Esophagus squamous epithelium (tissue), 5 donors: ENCODE measurements around the gene ZNF566. TPM values are rescaled to one million over a fixed set of nuclear protein-coding genes. Genes with fewer than 3 reads are reported as not detected.

Experiments used
- DNase-seq: peaks from one replicate; lab custom pipeline; 2025; lab: John Stamatoyannopoulos, UW
- H3K27ac ChIP-seq, 4 donors: fragments of 200-600 bp; sonication (generic); one replicate each; pipeline ENCODE4 v1.5.1; 2016 to 2019; ENCODE audit warnings: mild to moderate bottlenecking in 1 of 4
- H3K27me3 ChIP-seq, 4 donors: fragments of 200-600 bp; sonication (generic); 1 replicate in 3 of 4; 2 replicates in 1 of 4; pipeline versions ENCODE4 v1.5.1 to v1.6.0; 2017 to 2021; ENCODE audit warnings: antibody characterized with exemption in 1 of 4
- H3K36me3 ChIP-seq, 3 donors: fragments of 200-600 bp; sonication (generic); one replicate each; pipeline ENCODE4 v1.5.1; 2016 to 2019
- H3K4me1 ChIP-seq, 3 donors: fragments of 200-600 bp; sonication (generic); one replicate each; pipeline ENCODE4 v1.5.1; 2017 to 2019
- H3K4me3 ChIP-seq, 4 donors: fragments of 200-600 bp; sonication (generic); 1 replicate in 3 of 4; 2 replicates in 1 of 4; pipeline ENCODE4 v1.5.1; 2016 to 2019; ENCODE audit warnings: mild to moderate bottlenecking in 2 of 4, moderate library complexity in 1 of 4
- H3K9me3 ChIP-seq, 3 donors: fragments of 200-600 bp; sonication (generic); one replicate each; pipeline ENCODE4 v1.5.1; 2016 to 2019
- POLR2A ChIP-seq, 4 donors: fragments of 450-650 bp; IDR thresholded peaks; one replicate each; pipeline ENCODE4 v1.6.1; 2017; ENCODE audit warnings: antibody characterized with exemption in 4 of 4, mild to moderate bottlenecking in 4 of 4, moderate library complexity in 3 of 4
- WGBS, 2 donors: methylation state at CpG; one replicate each; pipeline ENCODE4 v1.1.5; 2018; 5-methylcytosine and 5-hydroxymethylcytosine counted together
- intact Hi-C: fragments of 100-400 bp; cut with DNase I; formaldehyde crosslinking; loops from one replicate; pipeline ENCODE4 v1.15.0; 2022
- total RNA-seq, 4 donors: library from RNA; depleted of rRNA; stranded (reverse); fragments of >200 nt; gene quantifications; one replicate each; pipeline ENCODE4 v1.1.0, GENCODE V29; 2016
- TF ChIP-seq, protein P1 (sequence below), 6 experiments: fragments of 450-650 bp in 4 of 6; fragments of 200-600 bp in 2 of 6; sonication (generic) in 2 of 6; IDR thresholded peaks; one replicate each; pipeline ENCODE4 v1.5.1; 2016 to 2019; ENCODE audit warnings: antibody characterized with exemption in 6 of 6, mild to moderate bottlenecking in 4 of 6, moderate library complexity in 4 of 6
- donor health status: DM: yes; HTN: yes; CAD: no.

ZNF566 gene
- total RNA-seq, 4 donors from 2014 or later = 4.5 to 13.0 (median 7.4) TPM

DNA sequence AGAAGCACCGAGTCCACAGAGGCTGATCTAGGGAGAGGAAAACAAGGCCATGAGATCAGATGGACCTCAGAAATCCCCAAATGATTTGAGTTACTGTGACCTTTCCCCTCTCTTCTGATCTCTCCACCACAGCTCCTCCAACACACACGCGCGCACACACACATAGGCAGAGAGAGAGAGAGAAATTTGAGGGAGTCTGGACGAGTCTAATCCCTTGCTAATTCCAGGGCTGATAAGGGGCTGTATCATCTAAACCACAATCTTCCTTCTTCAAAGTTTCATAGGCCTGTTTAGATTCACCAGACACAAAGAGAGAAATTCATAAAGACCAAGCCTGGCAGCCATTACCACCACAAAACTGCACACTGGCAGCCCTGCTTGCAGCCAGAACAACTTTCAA lies 79.5 kb downstream of the ZNF566 start:
- Histone ChIP-seq H3K27me3 (no peaks in the 10 kb centered on the region), H3K4me1 (no peaks in the 10 kb centered on the region), H3K27ac (no peak overlapping the region), H3K4me3 (no peak overlapping the region), H3K9me3 (peaks cover 0 to 66% (median 2%) of the 10 kb centered on the region in 3 donors), H3K36me3 (peaks cover 0 to 63% (median 3%) of the 10 kb centered on the region in 3 donors)
- no peak for DNase-seq
- intact Hi-C loops = no loop called here
- no peak for TF ChIP-seq POLR2A (IDR thresholded peaks at IDR 0.05)
- TF ChIP-seq, protein P1, sequence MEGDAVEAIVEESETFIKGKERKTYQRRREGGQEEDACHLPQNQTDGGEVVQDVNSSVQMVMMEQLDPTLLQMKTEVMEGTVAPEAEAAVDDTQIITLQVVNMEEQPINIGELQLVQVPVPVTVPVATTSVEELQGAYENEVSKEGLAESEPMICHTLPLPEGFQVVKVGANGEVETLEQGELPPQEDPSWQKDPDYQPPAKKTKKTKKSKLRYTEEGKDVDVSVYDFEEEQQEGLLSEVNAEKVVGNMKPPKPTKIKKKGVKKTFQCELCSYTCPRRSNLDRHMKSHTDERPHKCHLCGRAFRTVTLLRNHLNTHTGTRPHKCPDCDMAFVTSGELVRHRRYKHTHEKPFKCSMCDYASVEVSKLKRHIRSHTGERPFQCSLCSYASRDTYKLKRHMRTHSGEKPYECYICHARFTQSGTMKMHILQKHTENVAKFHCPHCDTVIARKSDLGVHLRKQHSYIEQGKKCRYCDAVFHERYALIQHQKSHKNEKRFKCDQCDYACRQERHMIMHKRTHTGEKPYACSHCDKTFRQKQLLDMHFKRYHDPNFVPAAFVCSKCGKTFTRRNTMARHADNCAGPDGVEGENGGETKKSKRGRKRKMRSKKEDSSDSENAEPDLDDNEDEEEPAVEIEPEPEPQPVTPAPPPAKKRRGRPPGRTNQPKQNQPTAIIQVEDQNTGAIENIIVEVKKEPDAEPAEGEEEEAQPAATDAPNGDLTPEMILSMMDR (IDR thresholded peaks at IDR 0.05) = no peak
- 79 to 86% methylated on average over 5 of the region's 5 CpGs for WGBS, 2 donors

DNA sequence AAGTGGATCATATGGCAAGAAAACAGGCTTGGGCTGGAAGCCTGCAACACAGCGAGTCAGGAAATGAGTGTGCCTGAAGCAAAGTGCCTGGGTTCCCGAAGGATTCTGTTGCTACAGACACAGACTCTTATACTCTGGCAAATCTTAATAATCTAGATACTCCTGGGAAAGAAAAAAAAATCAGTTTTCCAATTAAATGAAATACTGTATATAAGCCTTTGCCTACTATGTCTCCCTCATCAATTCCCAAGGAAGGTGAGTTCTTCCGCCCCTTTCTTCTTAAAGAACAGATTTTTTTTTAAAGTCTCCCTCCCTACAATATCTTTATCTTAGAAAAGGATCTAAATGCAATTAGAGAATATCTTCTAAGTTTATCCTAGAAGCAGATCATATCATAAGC lies 81.3 kb downstream of the ZNF566 start:
- DNase-seq = no peak
- no peak overlapping the region for H3K27ac ChIP-seq
- no peak overlapping the region for H3K4me3 ChIP-seq
- WGBS, 2 donors = 66 to 75% methylated on average over 3 of the region's 3 CpGs
- no peaks in the 10 kb centered on the region for H3K4me1 ChIP-seq
- TF ChIP-seq, protein P1 (IDR thresholded peaks at IDR 0.05) = no peak
- TF ChIP-seq POLR2A (IDR thresholded peaks at IDR 0.05) = no peak
- H3K9me3 ChIP-seq = peaks cover 0 to 59% (median 2%) of the 10 kb centered on the region in 3 donors
- H3K36me3 ChIP-seq = peaks cover 0 to 81% (median 7%) of the 10 kb centered on the region in 3 donors
- intact Hi-C loops = no loop called here
- no peaks in the 10 kb centered on the region for H3K27me3 ChIP-seq

DNA sequence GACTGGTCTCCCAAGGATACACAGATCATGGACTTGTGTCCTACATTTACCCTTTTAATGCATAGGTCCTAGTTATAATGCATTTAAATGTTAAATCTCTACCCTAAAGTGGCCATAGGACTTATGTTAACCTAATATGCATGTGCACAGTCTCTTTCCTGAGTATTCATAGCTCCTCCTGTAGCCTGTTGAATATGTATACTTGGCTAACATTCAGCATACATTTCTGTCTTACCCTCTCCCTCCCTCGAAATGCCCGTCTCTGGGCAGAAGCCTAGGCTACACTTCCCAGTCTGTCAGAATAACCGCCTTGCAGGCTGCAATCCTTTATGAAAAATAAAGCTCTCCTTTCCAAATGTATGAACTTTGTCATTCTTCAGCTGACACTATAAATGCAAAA lies 84.9 kb downstream of the ZNF566 start:
- WGBS, 2 donors = 87 to 100% methylated on average over 2 to 3 of the region's 3 CpGs
- Histone ChIP-seq H3K36me3 (peaks cover 0 to 100% (median 7%) of the 10 kb centered on the region in 3 donors), H3K4me3 (no peak overlapping the region), H3K9me3 (peaks cover 0 to 51% (median 2%) of the 10 kb centered on the region in 3 donors), H3K27me3 (no peaks in the 10 kb centered on the region), H3K4me1 (no peaks in the 10 kb centered on the region), H3K27ac (no peak overlapping the region)
- intact Hi-C loops = no loop called here
- DNase-seq = no peak
- no peak for TF ChIP-seq POLR2A (IDR thresholded peaks at IDR 0.05)
- TF ChIP-seq, protein P1 (IDR thresholded peaks at IDR 0.05) = no peak

GRCh38 chr19:36401475-36401874 lies 87.9 kb downstream of the ZNF566 start:
- TF ChIP-seq, protein P1 (IDR thresholded peaks at IDR 0.05) = no peak
- no peak for TF ChIP-seq POLR2A (IDR thresholded peaks at IDR 0.05)
- DNase-seq = no peak
- Histone ChIP-seq H3K27ac (no peak overlapping the region), H3K4me1 (no peaks in the 10 kb centered on the region), H3K27me3 (no peaks in the 10 kb centered on the region), H3K9me3 (peaks cover 0 to 58% (median 2%) of the 10 kb centered on the region in 3 donors), H3K36me3 (peaks cover 0 to 98% (median 7%) of the 10 kb centered on the region in 3 donors), H3K4me3 (no peak overlapping the region)
- 67 to 84% methylated on average over 7 of the region's 7 CpGs for WGBS, 2 donors
- intact Hi-C loops = no loop called here

GRCh38 chr19:36398571-36398970 lies 90.8 kb downstream of the ZNF566 start:
- Histone ChIP-seq H3K36me3 (peaks cover 0 to 98% (median 2%) of the 10 kb centered on the region in 3 donors), H3K4me1 (no peaks in the 10 kb centered on the region), H3K4me3 (no peak overlapping the region), H3K27me3 (no peaks in the 10 kb centered on the region), H3K9me3 (peaks cover 0 to 76% (median 24%) of the 10 kb centered on the region in 3 donors), H3K27ac (no peak overlapping the region)
- intact Hi-C loops = no loop called here
- DNase-seq = no peak
- WGBS, 2 donors = 92 to 93% methylated on average over 3 of the region's 3 CpGs
- no peak for TF ChIP-seq POLR2A (IDR thresholded peaks at IDR 0.05)
- TF ChIP-seq, protein P1 (IDR thresholded peaks at IDR 0.05) = no peak

Other genes with a start within 250 kb of the ZNF566 start
- gene ZFP14, start 110.4 kb downstream of the ZNF566 start, total RNA-seq = 1 to 10 TPM in 3 of 4 donors, under 1 TPM in 1; 0.88 to 4.0 (median 2.0) TPM
- gene ZFP82, start 70.9 kb downstream of the ZNF566 start, total RNA-seq = 1 to 10 TPM in 2 of 4 donors, under 1 TPM in 2; 0.30 to 2.1 (median 0.95) TPM
- gene ZNF260, start 38.7 kb upstream of the ZNF566 start, total RNA-seq = 10 to 100 TPM in 1 of 4 donors, 1 to 10 TPM in 3; 3.7 to 13.4 (median 7.4) TPM
- gene ZNF529, start 83.7 kb upstream of the ZNF566 start, total RNA-seq = 10 to 100 TPM in 1 of 4 donors, 1 to 10 TPM in 3; 3.2 to 12.8 (median 3.6) TPM
- gene ZNF382, start 115.8 kb upstream of the ZNF566 start, total RNA-seq = 1 to 10 TPM in 2 of 4 donors, under 1 TPM in 2; 0.53 to 4.4 (median 0.89) TPM
- 10 to 100 TPM in 1 of 4 donors, 1 to 10 TPM in 3; 1.4 to 12.6 (median 4.1) TPM for gene ZNF461, start 177.3 kb upstream of the ZNF566 start, total RNA-seq
- gene ZNF567, start 198.1 kb upstream of the ZNF566 start, total RNA-seq = 1 to 10 TPM; 2.2 to 6.7 (median 3.1) TPM